Stimulated activated naive CD8-positive, alpha-beta T cell treated with anti-CD3 and anti-CD28 coated beads, Interleukin-15, amount 100 ng/mL, for 72 hours (primary cell): ENCODE measurements around the gene CNPY1.

Experiments used
- ATAC-seq: fragments of 150-1000 bp; cut with Tn5 transposase; 2 replicates; pipeline ENCODE4 v1.10.0; 2021; ENCODE audit warnings: mild to moderate bottlenecking, moderate library complexity
- DNase-seq, 2 donors: peaks; one replicate each; pipeline ENCODE4 v3.0.0; 2021 to 2022
- H3K27ac Mint-ChIP-seq, 2 donors: one replicate each; pipeline ENCODE4 v1.8.0; 2022; ENCODE audit warnings: mild to moderate bottlenecking in 2 of 2, mixed read lengths in 2 of 2, moderate library complexity in 2 of 2
- H3K27me3 Mint-ChIP-seq: one replicate; pipeline ENCODE4 v1.8.0; 2022; ENCODE audit warnings: mixed read lengths
- H3K4me1 Mint-ChIP-seq: one replicate; pipeline ENCODE4 v1.8.0; 2022; ENCODE audit warnings: mild to moderate bottlenecking, mixed read lengths
- H3K4me3 Mint-ChIP-seq, 2 donors: one replicate each; pipeline ENCODE4 v1.8.0; 2022; ENCODE audit warnings: mild to moderate bottlenecking in 2 of 2, mixed read lengths in 2 of 2, moderate library complexity in 1 of 2
- H3K9me3 Mint-ChIP-seq, 2 donors: one replicate each; pipeline ENCODE4 v1.8.0; 2022; ENCODE audit warnings: mixed read lengths in 2 of 2

Gene CNPY1

GRCh38 chr7:155458111-155458877 is 88.1 kb downstream of the CNPY1 start, which contains the start of gene EN2:
TSS of gene EN2 (plus strand) at chr7:155458129. CDS start at chr7:155458378, 249 bp downstream.
- ATAC-seq (no peak), DNase-seq (no peak)
- Mint-ChIP-seq H3K27me3 (peaks cover 95% of the 10 kb centered on the region), H3K4me3 (peak within 1 kb of the TSS; percentile 72 to 84), H3K27ac (peak within 1 kb of the TSS; percentile 72 to 91), H3K4me1 (peaks cover 61% of the 10 kb centered on the region), H3K9me3 (no peaks in the 10 kb centered on the region)

- DNase-seq, result no peak
- peak overlapping the region; percentile 72 to 84 for H3K4me3 Mint-ChIP-seq
- H3K27me3 Mint-ChIP-seq, result peaks cover 95% of the 10 kb centered on the region
- H3K27ac Mint-ChIP-seq, result no peak overlapping the region
- H3K4me1 Mint-ChIP-seq, result peaks cover 57% of the 10 kb centered on the region
- no peaks in the 10 kb centered on the region for H3K9me3 Mint-ChIP-seq
- ATAC-seq, result peak; percentile 15
These were observed 88.7 kb downstream of the CNPY1 start for GRCh38 chr7:155457544-155458110.

GRCh38 chr7:155456738-155457543 is 89.4 kb downstream of the CNPY1 start:
- peak; percentile 11 for ATAC-seq
- peaks cover 95% of the 10 kb centered on the region for H3K27me3 Mint-ChIP-seq

GRCh38 chr7:155455776-155456737 is 90.3 kb downstream of the CNPY1 start:
- H3K27ac Mint-ChIP-seq, result peak overlapping the region in 1 of 2 donors; percentile 74
- H3K27me3 Mint-ChIP-seq, result peaks cover 95% of the 10 kb centered on the region
- no peak for ATAC-seq
- no peak for DNase-seq
- H3K4me1 Mint-ChIP-seq, result peaks cover 51% of the 10 kb centered on the region
- peak overlapping the region; percentile 59 to 72 for H3K4me3 Mint-ChIP-seq
- no peaks in the 10 kb centered on the region for H3K9me3 Mint-ChIP-seq

More at GRCh38 chr7:155456738-155457543, 89.4 kb downstream of the CNPY1 start:
- peak overlapping the region; percentile 72 to 84 for H3K4me3 Mint-ChIP-seq
- no peaks in the 10 kb centered on the region for H3K9me3 Mint-ChIP-seq
- no peak for DNase-seq
- peaks cover 52% of the 10 kb centered on the region for H3K4me1 Mint-ChIP-seq
- H3K27ac Mint-ChIP-seq, result peak overlapping the region; percentile 72 to 91

DNA sequence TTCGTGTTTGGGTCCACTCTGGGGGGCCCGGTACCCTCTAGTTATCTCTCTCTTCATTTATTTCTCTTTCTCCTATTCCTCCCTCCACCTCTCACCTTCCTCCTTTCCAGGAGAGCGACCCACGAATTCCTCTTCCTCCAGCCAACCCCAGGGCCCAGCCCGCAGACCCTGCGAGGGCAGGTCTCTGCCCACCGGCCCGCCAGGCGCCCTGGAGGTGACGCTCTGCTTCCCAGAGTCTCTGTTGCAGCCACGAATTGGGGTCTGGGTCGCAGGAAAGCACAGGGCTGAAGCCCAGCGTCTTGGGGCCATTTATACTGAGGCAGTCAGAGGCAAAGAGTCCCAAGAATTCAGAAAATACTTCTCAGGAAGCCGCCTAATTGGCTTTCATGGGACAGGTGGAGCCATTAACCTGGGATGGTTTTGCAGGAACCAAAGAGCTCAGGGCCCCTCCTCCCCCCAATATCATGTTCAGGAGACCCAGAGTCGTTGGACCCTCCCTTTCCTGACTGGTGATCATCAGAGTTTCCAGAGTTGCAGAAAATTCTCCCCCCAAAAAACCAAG is 91.1 kb downstream of the CNPY1 start:
- no peaks in the 10 kb centered on the region for H3K9me3 Mint-ChIP-seq
- DNase-seq, result no peak
- H3K27me3 Mint-ChIP-seq, result peaks cover 95% of the 10 kb centered on the region
- no peak overlapping the region for H3K27ac Mint-ChIP-seq
- H3K4me3 Mint-ChIP-seq, result peak overlapping the region in 1 of 2 donors; percentile 49
- ATAC-seq, result no peak
- H3K4me1 Mint-ChIP-seq, result peaks cover 59% of the 10 kb centered on the region

GRCh38 chr7:155454183-155455112 is 91.9 kb downstream of the CNPY1 start:
- no peak overlapping the region for H3K27ac Mint-ChIP-seq
- no peak for ATAC-seq
- peaks cover 95% of the 10 kb centered on the region for H3K27me3 Mint-ChIP-seq
- H3K9me3 Mint-ChIP-seq, result no peaks in the 10 kb centered on the region
- H3K4me3 Mint-ChIP-seq, result peak overlapping the region; percentile 29 to 49
- no peak for DNase-seq
- peaks cover 57% of the 10 kb centered on the region for H3K4me1 Mint-ChIP-seq

GRCh38 chr7:155453296-155454182 is 92.8 kb downstream of the CNPY1 start:
- no peaks in the 10 kb centered on the region for H3K9me3 Mint-ChIP-seq
- ATAC-seq (no peak), DNase-seq (no peak)
- H3K4me1 Mint-ChIP-seq, result peaks cover 60% of the 10 kb centered on the region
- H3K27me3 Mint-ChIP-seq, result peaks cover 97% of the 10 kb centered on the region
- H3K27ac Mint-ChIP-seq, result no peak overlapping the region
- no peak overlapping the region for H3K4me3 Mint-ChIP-seq

DNA sequence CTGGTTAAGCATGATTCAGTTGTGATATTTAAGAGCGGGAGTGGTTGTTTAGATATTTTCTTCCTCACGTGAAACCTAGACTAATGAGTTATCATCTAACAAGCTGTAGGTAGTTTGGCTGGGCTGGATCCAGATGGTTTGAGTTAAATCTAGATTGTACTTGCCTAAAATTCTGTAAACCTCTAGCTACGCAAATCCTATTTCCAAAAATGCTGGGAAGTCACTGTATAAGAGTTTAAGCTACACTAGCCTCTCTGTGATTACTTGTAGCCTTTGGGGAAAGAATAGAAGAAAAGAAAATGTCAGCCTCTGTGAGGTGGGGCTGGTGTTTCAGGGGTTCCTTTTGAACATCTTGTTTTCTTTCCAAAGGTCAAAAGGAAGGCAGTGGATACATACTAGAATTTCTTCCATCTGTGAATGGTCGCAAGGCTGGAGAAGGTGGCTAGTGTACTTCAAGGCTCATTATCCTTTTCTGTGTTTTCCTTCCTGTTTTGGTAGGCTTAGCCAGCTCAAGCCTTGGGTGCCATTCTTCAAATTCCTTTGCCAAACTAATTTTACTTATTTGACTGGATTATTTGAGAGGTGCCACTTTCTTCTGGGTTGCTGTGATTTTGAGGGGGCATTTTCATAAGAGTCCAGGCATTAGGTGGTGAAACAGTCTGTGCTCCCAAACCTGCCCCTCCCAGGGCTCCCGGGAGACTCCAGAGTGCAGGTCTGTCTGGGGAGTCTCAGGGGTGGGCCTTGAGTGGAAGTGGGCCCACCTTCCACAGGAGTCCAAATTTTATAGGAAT is 93.7 kb downstream of the CNPY1 start:
- Mint-ChIP-seq H3K4me1 (peaks cover 63% of the 10 kb centered on the region), H3K4me3 (no peak overlapping the region), H3K27ac (no peak overlapping the region), H3K27me3 (peaks cover 98% of the 10 kb centered on the region), H3K9me3 (no peaks in the 10 kb centered on the region)
- DNase-seq (no peak), ATAC-seq (no peak)

GRCh38 chr7:155451840-155452239 is 94.5 kb downstream of the CNPY1 start:
- Mint-ChIP-seq H3K9me3 (no peaks in the 10 kb centered on the region), H3K4me1 (peaks cover 59% of the 10 kb centered on the region), H3K27ac (no peak overlapping the region), H3K27me3 (peaks cover 99% of the 10 kb centered on the region), H3K4me3 (no peak overlapping the region)
- DNase-seq (no peak), ATAC-seq (no peak)
